GM18867 (cell line): ENCODE measurements around the gene NACC2.
"Not testable (repeated sequence)": the region's sequence is repeated elsewhere in the genome, so short reads cannot be mapped to it uniquely, and the experiment has no call there.

Source experiments
- ATAC-seq: cut with Tn5 transposase; IDR thresholded peaks from one replicate; pipeline ENCODE4 v1.9.1; 2021; ENCODE audit warnings: mild to moderate bottlenecking, moderate library complexity; ENCODE audit not compliant: unreplicated experiment

Gene NACC2

GRCh38 chr9:136047076-136047774 lies 47.9 kb downstream of the NACC2 start:
- ATAC-seq, result no peak

- ATAC-seq, result no peak
Observed at GRCh38 chr9:136046554-136046920, 48.6 kb downstream of the NACC2 start.

- ATAC-seq, result no peak
Observed at GRCh38 chr9:136045595-136046553, 49.2 kb downstream of the NACC2 start.

GRCh38 chr9:136044971-136045594 lies 50.0 kb downstream of the NACC2 start:
- ATAC-seq, result no peak

- no peak for ATAC-seq
Observed at GRCh38 chr9:136044207-136044970, 50.7 kb downstream of the NACC2 start.

- ATAC-seq, result no peak
Observed at GRCh38 chr9:136043441-136043991, 51.6 kb downstream of the NACC2 start.

GRCh38 chr9:136042541-136042940 lies 52.5 kb downstream of the NACC2 start:
- ATAC-seq, result no peak

- ATAC-seq, result not testable (repeated sequence)
Observed at GRCh38 chr9:136040848-136041247, 54.2 kb downstream of the NACC2 start.

- ATAC-seq, result no peak
Observed at GRCh38 chr9:136039488-136039887, 55.6 kb downstream of the NACC2 start.

GRCh38 chr9:136036848-136037247 lies 58.2 kb downstream of the NACC2 start:
- ATAC-seq, result no peak

- no peak for ATAC-seq
Observed at GRCh38 chr9:136036050-136036449, 59.0 kb downstream of the NACC2 start.

- no peak for ATAC-seq
Observed at GRCh38 chr9:136031741-136032730, 63.1 kb downstream of the NACC2 start.

GRCh38 chr9:136031094-136031493 lies 64.0 kb downstream of the NACC2 start:
- ATAC-seq, result no peak

- no peak for ATAC-seq
Observed at GRCh38 chr9:136029556-136029955, 65.5 kb downstream of the NACC2 start.

- no peak for ATAC-seq
Observed at GRCh38 chr9:136028760-136029470, 66.2 kb downstream of the NACC2 start.

GRCh38 chr9:136026943-136027289 lies 68.2 kb downstream of the NACC2 start:
- ATAC-seq, result not testable (repeated sequence)

GRCh38 chr9:136026266-136026942 lies 68.7 kb downstream of the NACC2 start:
- no peak for ATAC-seq

GRCh38 chr9:136025481-136025880 lies 69.6 kb downstream of the NACC2 start:
- ATAC-seq, result no peak
